ENCODE measurements around the gene LIX1.
"Not testable (repeated sequence)": the region's sequence is repeated elsewhere in the genome, so short reads cannot be mapped to it uniquely, and the experiment has no call there.

Gene LIX1

DNA sequence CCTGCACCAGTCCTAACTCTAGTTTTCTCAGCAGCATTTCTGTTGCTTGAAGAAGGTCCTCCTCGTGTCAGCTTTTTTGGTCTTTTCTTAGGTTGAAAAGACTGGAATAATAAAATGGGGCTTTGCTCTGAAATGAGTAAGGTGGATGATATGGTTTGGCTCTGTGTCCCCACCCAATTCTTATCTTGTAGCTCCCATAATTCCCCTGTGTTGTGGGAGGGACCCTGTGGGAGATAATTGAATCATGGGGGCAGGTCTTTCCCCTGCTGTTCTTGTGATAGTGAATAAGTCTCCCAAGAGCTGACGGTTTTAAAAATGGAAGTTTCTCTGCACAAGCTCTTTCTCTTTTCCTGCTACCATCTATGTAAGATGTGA is 53.6 kb downstream of the LIX1 start:
- no peak for TF ChIP-seq CTCF (IDR thresholded peaks at IDR 0.05; ENCODE audit: insufficient read depth, missing control alignments)
- FAIRE-seq = no peak
- DNase-seq (ENCODE audit: insufficient read length, low spot score) = no peak

- no peak for TF ChIP-seq CTCF (IDR thresholded peaks at IDR 0.05; ENCODE audit: insufficient read depth, missing control alignments)
- FAIRE-seq (no peak), DNase-seq (ENCODE audit: insufficient read length, low spot score) (no peak)
Observed at GRCh38 chr5:97087138-97087537, 55.3 kb downstream of the LIX1 start.

GRCh38 chr5:97085459-97086181 is 56.8 kb downstream of the LIX1 start:
- no peak for DNase-seq (ENCODE audit: insufficient read length, low spot score)
- no peak for FAIRE-seq
- TF ChIP-seq CTCF (IDR thresholded peaks at IDR 0.05; ENCODE audit: insufficient read depth, missing control alignments) = no peak

- not testable (repeated sequence) for DNase-seq (ENCODE audit: insufficient read length, low spot score); FAIRE-seq
Observed at GRCh38 chr5:97084782-97085458, 57.5 kb downstream of the LIX1 start.

DNA sequence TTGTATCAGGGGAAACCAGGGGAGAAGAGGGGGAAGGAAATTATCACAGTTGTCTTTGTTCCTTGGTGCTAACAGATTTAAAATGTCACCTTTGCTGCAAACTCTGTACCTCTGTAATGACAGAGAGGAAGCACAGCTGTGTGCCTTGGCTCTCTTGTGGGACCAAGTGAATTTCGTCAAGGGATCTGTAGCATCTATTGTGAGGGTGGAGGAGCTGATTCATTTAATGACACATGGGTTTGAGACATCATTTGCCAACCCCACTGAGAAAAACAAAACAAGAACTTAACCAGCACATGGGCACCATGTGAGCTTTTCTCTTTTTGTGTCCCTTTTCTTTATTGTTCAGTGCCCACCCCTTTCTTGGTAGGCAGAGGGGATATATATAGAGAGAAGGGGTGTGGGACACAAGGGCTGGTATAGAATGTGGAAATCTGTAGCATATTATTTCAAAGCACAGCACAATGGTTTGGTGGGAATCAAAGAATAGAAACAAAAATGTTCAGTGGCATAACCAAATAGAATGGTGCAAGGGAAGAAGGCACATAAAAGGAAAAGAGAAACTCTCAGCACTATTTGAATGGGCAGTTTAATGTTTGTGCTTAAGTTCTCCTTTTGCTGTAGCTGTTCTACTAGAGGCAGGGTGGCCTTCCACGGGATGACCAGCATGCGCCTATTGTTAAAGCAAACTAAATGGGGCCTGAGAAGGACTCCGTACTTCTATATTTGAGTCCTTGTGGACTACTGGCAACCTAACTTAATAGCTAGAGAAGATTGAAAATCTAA is 63.3 kb downstream of the LIX1 start:
- FAIRE-seq (no peak), DNase-seq (ENCODE audit: insufficient read length, low spot score) (no peak)
- no peak for TF ChIP-seq CTCF (IDR thresholded peaks at IDR 0.05; ENCODE audit: insufficient read depth, missing control alignments)

- FAIRE-seq (no peak), DNase-seq (ENCODE audit: insufficient read length, low spot score) (no peak)
- no peak for TF ChIP-seq CTCF (IDR thresholded peaks at IDR 0.05; ENCODE audit: insufficient read depth, missing control alignments)
Observed at GRCh38 chr5:97077246-97077645, 65.2 kb downstream of the LIX1 start.

GRCh38 chr5:97076098-97076497 is 66.3 kb downstream of the LIX1 start:
- TF ChIP-seq CTCF (IDR thresholded peaks at IDR 0.05; ENCODE audit: insufficient read depth, missing control alignments) = no peak
- DNase-seq (ENCODE audit: insufficient read length, low spot score) = no peak
- FAIRE-seq = no peak

Measured in D721Med (cell line).